Measurements from ENCODE around the gene NRP1. TPM values are rescaled to one million over a fixed set of nuclear protein-coding genes. Genes with fewer than 3 reads are reported as not detected.

NRP1 gene
- total and polyA plus RNA-seq, 2 donors (not counting 3 experiments of a cell fraction or from before 2014, with no cell fraction given), result 122 to 306 TPM

GRCh38 chr10:33244354-33244967, 90.0 kb downstream of the NRP1 start:
- DNase-seq (ENCODE audit: low read depth, low spot score), result no peak

More at GRCh38 chr10:33244354-33244967, 90.0 kb downstream of the NRP1 start:
- Histone ChIP-seq H3K9me1 (replicated peaks; ENCODE audit: control insufficient read depth, extremely low read depth, insufficient read depth, low read length) (no peaks in the 10 kb centered on the region), H3K27me3 (ENCODE audit: control insufficient read depth in 2 of 2, insufficient read depth in 2 of 2, low read length in 2 of 2) (no peaks in the 10 kb centered on the region), H3K79me2 (ENCODE audit: control insufficient read depth, insufficient read depth, low read length) (peaks cover 16% of the 10 kb centered on the region), H3K9ac (replicated peaks; ENCODE audit: extremely low read depth, insufficient read depth, low read length) (no peak overlapping the region), H3K4me3 (replicated peaks in 1 of 3; ENCODE audit: insufficient read depth in 1 of 3, low read depth in 1 of 3, low read length in 3 of 3) (no peak overlapping the region), H3K27ac (ENCODE audit: insufficient read depth, low read depth, low read length) (no peak overlapping the region), H4K20me1 (replicated peaks; ENCODE audit: control insufficient read depth, extremely low read depth, insufficient read depth, low read length) (no peaks in the 10 kb centered on the region), H3K36me3 (ENCODE audit: control insufficient read depth in 2 of 2, extremely low read depth in 1 of 2, insufficient read depth in 2 of 2, low read length in 2 of 2) (peaks cover 9 to 19% of the 10 kb centered on the region in 2 experiments), H3K9me3 (replicated peaks; ENCODE audit: control insufficient read depth, insufficient read depth, low read length) (no peaks in the 10 kb centered on the region), H3K4me1 (ENCODE audit: control insufficient read depth, extremely low read depth, insufficient read depth, low read length) (peaks cover 22% of the 10 kb centered on the region), H3K4me2 (ENCODE audit: insufficient read depth, low read length) (no peak overlapping the region), H2AFZ (ENCODE audit: low read depth, low read length) (no peak overlapping the region)
- BruUV-seq (replicated peaks), result no TSS peak
- CTCF ChIA-PET, result interaction anchor here (1.2 kb wide), 1 partner anchor 29 kb away, joined by 3 read pairs; no protein-coding TSS in a partner anchor
- FAIRE-seq, result no peak
- POLR2A ChIA-PET, result no interaction called here
- TF ChIP-seq GATA2 (IDR thresholded peaks at IDR 0.05; ENCODE audit: insufficient read depth, insufficient read length, low read depth, low read length), result no peak
- no peak for TF ChIP-seq JUN (IDR thresholded peaks at IDR 0.05; ENCODE audit: borderline replicate concordance, insufficient read depth, insufficient read length, low read depth)
- no peak for TF ChIP-seq CTCF (IDR thresholded peaks at IDR 0.05; ENCODE audit: extremely low read depth in 1 of 2, insufficient read depth in 1 of 2, low read depth in 1 of 2, low read length in 2 of 2)
- no peak for TF ChIP-seq POLR2AphosphoS5 (IDR thresholded peaks at IDR 0.05; ENCODE audit: insufficient read depth, low read depth, low read length)
- no peak for TF ChIP-seq FOS (IDR thresholded peaks at IDR 0.05; ENCODE audit: borderline replicate concordance, insufficient read depth, low read length)
- TF ChIP-seq EZH2 (IDR thresholded peaks at IDR 0.05; ENCODE audit: borderline replicate concordance, low read depth, low read length, severe bottlenecking), result no peak
- TF ChIP-seq MAX (IDR thresholded peaks at IDR 0.05; ENCODE audit: insufficient read depth, insufficient read length), result no peak
- TF ChIP-seq POLR2A (IDR thresholded peaks at IDR 0.05; ENCODE audit: low read depth, low read length), result no peak
- no peak for TF ChIP-seq MYC (IDR thresholded peaks at IDR 0.05; ENCODE audit: low read depth, low read length)
- intact Hi-C loops (cut with micrococcal nuclease) (no loop called here), dilution Hi-C loops (cut with MboI; ENCODE audit: extremely low pct_ligation_motif_present, low sequenced_read_pairs) (no loop called here)

Data from endothelial cell of umbilical vein (primary cell).